Amniotic epithelial cell (primary cell): ENCODE results near the gene C17orf58.
A peak's percentile ranks its signal among the peaks of the same experiment; 100 is the strongest.

Source experiments
- DNase-seq: peaks from one replicate; pipeline ENCODE4 v3.0.0-alpha.2; 2010; ENCODE audit warnings: low read depth

C17orf58 gene

GRCh38 chr17:67959510-67959909, 36.8 kb downstream of the C17orf58 start:
- DNase-seq: no peak

- DNase-seq: peak; percentile 34
Observed at GRCh38 chr17:67950945-67951344, 45.3 kb downstream of the C17orf58 start.

- no peak for DNase-seq
Observed at GRCh38 chr17:67947325-67947813, 48.9 kb downstream of the C17orf58 start.

GRCh38 chr17:67946513-67946912, 49.8 kb downstream of the C17orf58 start:
- DNase-seq: no peak

- DNase-seq: no peak
Observed at GRCh38 chr17:67944035-67944434, 52.2 kb downstream of the C17orf58 start.

- DNase-seq: peak; percentile 12
Observed at GRCh38 chr17:67942810-67943209, 53.5 kb downstream of the C17orf58 start.
